Testis (tissue), 2 donors: Measurements from ENCODE around the gene ADAMTS7.

Experiments
- CTCF ChIP-seq, 3 experiments: fragments of 450-650 bp in 2 of 3; fragments of 200-600 bp in 1 of 3; sonication (generic) in 1 of 3; IDR thresholded peaks; one replicate each; pipeline ENCODE4 v1.5.1; 2016 to 2019; ENCODE audit warnings: antibody characterized with exemption in 3 of 3, mild to moderate bottlenecking in 2 of 3, moderate library complexity in 1 of 3
- POLR2A ChIP-seq: fragments of 450-650 bp; IDR thresholded peaks from one replicate; pipeline ENCODE4 v1.6.1; 2017; ENCODE audit warnings: antibody characterized with exemption, mild to moderate bottlenecking, moderate library complexity

DNA sequence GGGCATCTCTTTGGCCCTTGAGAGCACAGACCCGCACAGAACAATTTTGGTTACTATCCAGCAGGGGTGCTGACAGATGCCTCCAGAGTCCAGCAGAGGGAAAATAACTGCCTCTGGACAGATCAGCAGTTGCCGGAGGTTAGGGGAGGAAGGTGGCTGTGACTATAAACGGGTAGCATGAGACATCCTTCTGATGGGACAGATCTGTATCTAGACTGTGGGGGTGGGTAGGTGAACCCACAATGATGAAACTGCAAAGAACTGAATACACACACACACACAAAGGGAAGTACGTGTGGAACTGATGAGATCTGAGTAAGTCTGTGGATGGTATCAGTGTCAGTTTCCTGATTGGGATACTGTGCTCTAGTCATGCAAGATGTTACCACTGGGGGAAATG lies 21.2 kb downstream of the ADAMTS7 start:
- TF ChIP-seq CTCF (IDR thresholded peaks at IDR 0.05) (no peak), POLR2A (no peak)
